Stimulated activated CD4-positive, alpha-beta T cell treated with anti-CD3 and anti-CD28 coated beads, Interleukin-4, amount 100 ng/mL, for 1 hour (primary cell): ENCODE results near the gene HIGD1B.
"Not testable (repeated sequence)": the region's sequence is repeated elsewhere in the genome, so short reads cannot be mapped to it uniquely, and the experiment has no call there.

Experiments used
- DNase-seq: peaks from one replicate; pipeline ENCODE4 v3.0.0-alpha.2; 2020

The HIGD1B gene

GRCh38 chr17:44847586-44847985 is at the start of gene HIGD1B:
Gene HIGD1B (plus strand): TSS chr17:44847883. CDS start chr17:44848153, 270 bp downstream.
- no peak for DNase-seq

GRCh38 chr17:44798356-44798755 is 49.3 kb upstream of the HIGD1B start:
- no peak for DNase-seq

GRCh38 chr17:44801880-44802279 is 45.8 kb upstream of the HIGD1B start:
- no peak for DNase-seq

DNA sequence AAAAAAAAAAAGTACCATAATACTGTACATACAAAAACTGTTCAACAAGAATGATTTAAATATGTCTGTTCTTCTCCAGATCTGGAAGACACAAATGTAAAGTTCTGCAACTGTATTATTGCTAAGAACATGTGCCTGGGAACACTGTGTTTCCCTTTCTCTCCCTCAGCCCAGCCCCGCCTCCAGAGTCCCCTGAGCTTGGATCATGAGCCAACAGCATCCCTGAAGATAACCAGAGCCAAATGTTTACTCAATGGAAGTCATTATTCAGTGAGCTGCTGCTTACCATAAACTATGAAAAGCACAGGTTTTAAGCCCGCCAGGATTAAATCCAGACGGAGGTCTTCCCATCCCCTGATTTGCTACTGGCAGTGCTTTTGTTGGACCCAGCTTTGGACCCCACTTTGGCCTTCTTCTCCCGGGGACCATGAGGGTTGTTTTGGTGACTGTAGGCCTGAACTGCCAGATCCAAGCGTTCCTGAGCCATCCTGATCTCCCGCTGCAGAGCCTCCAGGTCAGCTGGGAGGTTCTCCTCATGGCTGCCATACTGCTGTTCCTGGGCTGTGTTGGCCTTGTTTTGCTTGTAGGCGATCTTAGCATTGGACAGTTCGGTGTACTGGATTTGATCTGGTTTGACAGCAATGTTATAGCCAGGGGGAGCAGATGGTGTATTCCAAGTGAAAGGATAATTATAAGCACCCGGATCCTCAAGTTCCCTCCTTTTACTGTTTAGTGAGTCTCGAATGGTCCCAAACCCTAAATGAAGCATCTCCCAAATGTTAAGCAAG is 43.2 kb upstream of the HIGD1B start:
- DNase-seq: no peak

GRCh38 chr17:44807093-44807816 is 40.4 kb upstream of the HIGD1B start:
- no peak for DNase-seq

DNA sequence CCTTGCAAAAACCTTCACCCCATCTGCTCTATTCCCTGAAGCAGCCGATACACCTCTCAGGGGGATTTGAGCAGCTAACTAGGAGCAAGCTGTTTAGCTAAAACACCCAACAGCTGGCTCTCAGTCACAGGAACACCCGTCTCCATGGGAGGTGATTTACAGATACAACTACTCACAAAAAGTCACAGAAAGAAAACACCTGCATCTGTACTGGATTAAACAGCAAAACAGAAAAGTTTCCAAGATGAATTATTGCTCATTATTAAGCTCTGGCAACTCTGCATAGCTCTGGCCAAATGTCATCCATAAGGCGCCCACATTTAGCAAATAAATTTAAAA is 39.9 kb upstream of the HIGD1B start:
- DNase-seq: no peak

- DNase-seq: no peak
Measured at GRCh38 chr17:44808156-44808555, 39.5 kb upstream of the HIGD1B start.

DNA sequence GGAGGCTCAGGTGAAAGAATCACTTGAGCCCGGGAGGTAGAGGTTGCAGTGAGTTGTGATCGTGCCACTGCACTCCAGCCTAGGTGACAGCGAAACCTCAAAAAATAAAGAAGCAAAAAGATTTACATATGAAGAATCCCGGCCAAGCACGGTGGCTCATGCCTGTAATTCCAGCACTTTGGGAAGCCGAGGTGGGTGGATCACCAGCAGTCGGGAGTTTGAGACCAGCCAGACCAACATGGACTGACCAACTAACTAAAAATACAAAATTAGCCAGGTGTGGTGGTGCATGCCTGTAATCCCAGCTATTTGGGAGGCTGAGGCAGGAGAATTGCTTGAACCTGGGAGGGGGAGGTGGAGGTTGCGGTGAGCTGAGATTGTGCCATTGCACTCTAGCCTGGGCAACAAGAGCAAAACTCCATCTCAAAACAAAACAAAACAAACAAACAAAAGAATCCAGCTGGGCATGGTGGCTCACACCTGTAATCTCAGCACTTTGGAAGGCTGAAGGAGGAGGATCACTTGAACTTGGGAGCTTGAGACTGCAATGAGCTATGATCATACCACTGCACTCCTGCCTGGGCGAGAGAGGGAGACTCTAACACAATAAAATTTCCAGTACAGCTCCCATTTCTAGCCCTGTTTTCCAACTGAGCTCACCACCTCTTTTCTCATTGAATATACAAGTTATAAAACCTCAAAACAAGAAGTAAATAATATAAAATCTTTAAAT is 38.9 kb upstream of the HIGD1B start:
- DNase-seq: not testable (repeated sequence)

DNA sequence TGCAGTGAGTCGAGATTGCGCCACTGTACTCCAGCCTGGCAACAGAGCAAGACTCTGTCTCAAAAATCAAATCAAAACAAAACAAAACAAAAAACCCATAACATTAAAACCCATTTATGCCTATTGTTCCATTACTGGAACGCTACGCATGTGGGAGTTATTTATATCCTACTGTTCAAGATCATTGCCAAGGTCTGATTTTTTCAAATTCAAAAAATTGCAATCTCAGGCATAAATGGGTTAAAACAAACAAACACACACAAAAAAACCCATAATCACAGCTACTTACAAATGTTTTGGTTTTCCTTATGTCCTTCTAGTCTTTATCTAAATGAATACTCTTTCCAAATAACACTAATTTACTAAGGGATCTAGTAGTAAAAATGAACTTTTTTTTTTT is 35.4 kb upstream of the HIGD1B start:
- DNase-seq: no peak

DNA sequence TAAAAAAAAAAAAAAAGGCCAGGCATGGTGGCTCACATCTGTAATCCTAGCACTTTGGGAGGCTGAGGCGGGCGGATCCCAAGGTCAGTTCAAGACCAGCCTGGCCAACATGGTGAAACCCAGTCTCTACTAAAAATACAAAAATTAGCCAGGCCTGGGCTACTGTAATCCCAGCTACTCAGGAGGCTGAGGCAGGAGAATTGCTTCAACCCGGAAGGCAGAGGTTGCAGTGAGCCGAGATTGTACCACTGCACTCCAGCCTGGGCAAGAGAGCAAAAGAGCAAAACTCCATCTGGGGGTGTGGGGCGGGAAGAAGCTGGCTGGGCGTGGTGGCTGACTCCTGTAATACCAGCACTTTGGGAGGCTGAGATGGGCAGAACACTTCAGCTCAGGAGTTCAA is 29.2 kb upstream of the HIGD1B start:
- not testable (repeated sequence) for DNase-seq

- DNase-seq: no peak
Measured at GRCh38 chr17:44820631-44821212, 27.0 kb upstream of the HIGD1B start.

DNA sequence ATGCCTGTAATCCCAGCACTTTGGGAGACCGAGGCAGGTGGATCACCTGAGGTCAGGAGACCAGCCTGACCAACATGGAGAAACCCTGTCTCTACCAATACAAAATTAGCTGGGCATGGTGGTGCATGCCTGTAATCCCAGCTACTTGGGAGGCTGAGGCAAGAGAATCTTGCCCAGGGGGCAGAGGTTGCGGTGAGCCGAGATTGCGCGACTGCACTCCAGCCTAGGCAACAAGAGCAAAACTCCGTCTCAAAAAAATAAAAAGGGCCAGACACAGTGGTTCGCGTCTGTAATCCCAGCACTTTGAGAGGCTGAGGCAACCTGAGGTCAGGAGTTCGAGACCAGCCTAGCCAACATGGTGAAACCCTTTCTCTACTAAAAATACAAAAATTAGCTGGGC is 22.4 kb upstream of the HIGD1B start:
- DNase-seq: not testable (repeated sequence)

DNA sequence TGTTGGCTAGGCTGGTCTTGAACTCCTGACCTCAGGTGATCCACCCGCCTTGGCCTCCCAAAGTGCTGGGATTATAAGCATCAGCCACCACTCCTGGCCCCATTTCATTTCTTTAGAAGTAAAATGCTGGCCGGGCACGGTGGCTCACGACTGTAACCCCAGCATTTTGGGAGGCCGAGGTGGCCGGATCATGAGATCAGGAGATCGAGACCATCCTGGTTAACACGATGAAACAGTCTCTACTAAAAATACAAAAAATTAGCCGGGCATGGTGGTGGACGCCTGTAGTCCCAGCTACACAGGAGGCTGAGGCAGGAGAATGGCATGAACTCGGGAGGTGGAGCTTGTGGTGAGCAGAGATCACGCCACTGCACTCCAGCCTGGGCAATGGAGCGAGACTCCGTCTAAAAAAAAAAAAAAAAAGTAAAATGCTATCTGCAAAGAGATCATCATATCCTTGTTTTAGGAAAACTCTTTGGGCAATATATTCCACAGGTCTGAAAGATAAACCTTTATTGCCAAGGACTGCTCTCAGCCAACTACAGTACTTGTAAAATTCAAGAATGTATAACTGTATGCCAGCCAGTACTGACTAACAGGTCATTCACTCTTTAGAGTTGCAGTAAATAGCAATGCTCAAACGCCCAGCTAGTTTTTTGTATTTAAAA is 21.4 kb upstream of the HIGD1B start:
- no peak for DNase-seq

- no peak for DNase-seq
Measured at GRCh38 chr17:44827863-44828262, 19.8 kb upstream of the HIGD1B start.

DNA sequence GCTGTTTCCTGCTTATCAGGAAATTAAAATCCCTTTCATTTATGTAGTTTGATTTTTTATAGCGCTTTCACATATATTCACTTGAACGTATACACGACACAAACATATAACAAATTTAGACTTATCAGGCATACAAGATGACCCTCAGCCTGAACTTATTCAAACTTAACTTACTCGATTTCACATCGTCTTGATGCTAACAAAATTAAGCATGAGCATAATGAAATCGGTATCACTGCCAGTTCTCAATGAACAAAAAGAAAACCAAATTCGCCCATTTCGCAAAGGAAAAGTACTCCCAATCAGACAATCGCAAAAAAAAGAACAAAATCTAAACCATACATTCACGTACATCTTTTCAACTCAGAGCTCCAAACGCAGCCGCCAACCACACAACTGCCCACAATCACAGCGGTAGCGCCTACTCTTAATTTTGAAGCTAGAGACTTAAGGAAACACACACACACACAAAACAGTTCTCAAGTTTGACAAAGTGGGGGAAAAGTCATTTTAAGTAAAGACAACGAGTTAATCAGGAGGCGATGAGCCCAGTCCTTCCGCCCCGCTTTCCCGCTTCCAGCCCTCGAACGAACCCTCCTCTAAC is 18.7 kb upstream of the HIGD1B start:
- no peak for DNase-seq

DNA sequence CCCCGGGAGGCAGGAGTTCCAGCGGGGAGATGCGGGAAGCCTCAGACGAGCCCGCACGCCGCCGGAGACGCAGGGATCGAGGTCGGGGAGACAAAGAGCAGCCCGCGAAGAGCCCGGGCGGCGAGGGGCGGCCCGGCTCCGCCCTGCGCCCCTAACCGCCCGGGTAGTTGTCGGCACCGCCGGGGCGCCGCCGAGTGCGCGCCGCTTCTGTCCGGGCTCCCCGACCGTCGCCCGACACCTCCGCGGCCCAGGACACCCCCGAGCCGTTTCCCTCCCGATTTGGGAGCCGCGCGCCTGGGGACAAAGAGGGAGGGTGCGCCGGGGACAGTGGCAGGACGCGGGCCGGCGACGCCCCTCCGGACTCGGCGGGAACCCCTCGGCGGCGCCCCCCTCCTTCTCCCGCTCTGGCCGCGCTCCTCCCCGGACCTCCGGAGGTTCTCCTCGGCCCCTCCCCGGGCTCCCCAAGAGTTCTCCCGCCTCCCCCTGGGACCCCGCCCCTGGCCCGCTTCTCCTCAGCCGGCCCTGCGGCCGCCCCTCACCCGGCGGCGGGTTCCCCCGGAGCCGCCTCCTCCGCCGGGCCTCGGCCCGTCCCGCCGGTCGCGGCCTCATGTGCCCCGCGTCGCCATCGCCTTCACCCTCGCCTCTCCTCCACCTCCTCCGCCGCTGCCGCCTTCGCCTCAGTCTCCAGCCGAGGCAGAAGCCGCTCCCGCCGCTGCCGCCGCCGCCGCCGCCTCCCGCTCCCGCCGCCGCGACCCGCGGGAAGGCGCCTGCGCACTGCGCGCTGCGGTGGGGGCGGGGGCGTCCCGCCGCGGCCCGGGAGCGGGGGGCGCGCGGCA is 17.9 kb upstream of the HIGD1B start, which contains the start of gene GJC1:
GJC1 (minus strand) TSS at position 765 of the 836 bp plus-strand sequence. CDS start 24,470 bp downstream, outside the sequence.
- DNase-seq: peak; percentile 31

GRCh38 chr17:44830359-44831288 is 17.1 kb upstream of the HIGD1B start:
- DNase-seq: peak; percentile 26

DNA sequence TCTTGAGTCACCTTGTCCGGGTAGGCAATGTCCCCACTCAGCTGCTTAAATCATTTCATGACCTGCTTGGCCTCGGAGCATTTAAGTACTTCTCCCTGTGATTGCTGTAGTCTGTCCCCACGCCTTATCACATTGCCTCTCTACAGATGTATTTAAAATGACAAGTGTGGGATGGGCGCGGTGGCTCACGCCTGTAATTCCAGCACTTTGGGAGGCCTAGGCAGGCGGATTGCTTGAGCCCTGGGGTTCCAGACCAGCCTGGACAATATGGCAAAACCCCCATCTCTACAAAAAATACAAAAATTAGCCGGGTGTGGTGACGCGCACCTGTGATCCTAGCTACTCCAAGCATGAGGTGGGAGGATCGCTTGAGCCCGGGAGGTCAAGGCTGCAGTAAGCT is 16.3 kb upstream of the HIGD1B start:
- no peak for DNase-seq

GRCh38 chr17:44832805-44833204 is 14.9 kb upstream of the HIGD1B start:
- DNase-seq: no peak

GRCh38 chr17:44837196-44837595 is 10.5 kb upstream of the HIGD1B start:
- no peak for DNase-seq
